Activated naive CD4-positive, alpha-beta T cell treated with Interleukin-2 at 50 U/mL for 16 hours (primary cell): ENCODE data around the gene GTSE1.
"Not testable (repeated sequence)": the region's sequence is repeated elsewhere in the genome, so short reads cannot be mapped to it uniquely, and the experiment has no call there.

ENCODE experiments used
- DNase-seq: peaks from one replicate; pipeline ENCODE4 v3.0.0-alpha.2; 2020

Gene GTSE1

DNA sequence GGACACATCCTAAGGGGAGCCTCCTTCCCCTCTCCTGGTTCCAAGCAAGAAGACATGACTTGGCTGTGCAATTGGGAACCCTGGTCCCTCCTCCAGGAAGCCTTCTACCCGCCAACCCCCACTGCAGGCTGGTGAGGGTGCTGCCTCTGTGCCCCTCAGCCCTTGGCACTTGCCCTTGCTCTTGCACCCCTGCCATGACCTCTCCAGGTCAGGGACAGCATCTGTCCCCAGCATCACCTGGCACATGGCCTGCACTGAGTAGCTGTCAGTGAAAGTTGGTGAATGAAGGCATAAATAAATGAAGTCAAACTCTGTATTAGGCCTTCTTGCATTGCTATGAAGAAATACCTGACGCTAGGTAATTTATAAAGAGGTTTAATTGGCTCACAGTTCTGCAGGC lies 1.9 kb upstream of the GTSE1 start:
- no peak for DNase-seq

DNA sequence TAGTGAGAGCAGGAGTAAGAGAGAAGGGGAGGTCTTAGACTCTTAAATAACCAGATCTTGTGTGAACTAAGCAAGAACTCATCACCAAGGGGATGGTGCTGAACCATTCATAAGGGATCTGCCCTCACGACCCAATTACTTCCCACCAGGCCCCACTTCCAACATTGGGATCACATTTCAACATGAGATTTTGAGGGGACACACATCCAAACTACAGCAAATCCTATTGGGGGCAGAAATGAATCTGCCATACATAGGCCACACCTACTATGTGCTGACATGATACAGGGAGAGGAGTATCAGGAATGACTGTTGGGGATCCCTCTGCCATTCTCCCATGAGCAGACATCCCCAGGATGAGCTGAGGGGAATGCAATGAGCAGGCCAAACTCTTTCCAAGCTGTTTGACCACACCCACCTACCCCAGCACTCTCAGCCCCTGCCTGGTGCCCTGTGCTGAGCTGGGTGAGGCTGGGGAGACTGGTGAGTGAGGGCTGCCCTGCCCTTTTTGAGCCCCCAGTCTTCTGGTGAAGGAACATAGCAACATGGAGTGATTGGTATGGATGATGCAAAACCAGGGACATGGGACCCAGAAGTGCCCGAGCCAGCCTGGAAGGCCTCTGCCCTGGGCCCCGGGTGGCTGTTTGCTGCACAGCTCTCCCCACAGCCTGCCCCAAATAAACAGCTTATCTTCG lies 1.2 kb upstream of the GTSE1 start:
- DNase-seq, result no peak

DNA sequence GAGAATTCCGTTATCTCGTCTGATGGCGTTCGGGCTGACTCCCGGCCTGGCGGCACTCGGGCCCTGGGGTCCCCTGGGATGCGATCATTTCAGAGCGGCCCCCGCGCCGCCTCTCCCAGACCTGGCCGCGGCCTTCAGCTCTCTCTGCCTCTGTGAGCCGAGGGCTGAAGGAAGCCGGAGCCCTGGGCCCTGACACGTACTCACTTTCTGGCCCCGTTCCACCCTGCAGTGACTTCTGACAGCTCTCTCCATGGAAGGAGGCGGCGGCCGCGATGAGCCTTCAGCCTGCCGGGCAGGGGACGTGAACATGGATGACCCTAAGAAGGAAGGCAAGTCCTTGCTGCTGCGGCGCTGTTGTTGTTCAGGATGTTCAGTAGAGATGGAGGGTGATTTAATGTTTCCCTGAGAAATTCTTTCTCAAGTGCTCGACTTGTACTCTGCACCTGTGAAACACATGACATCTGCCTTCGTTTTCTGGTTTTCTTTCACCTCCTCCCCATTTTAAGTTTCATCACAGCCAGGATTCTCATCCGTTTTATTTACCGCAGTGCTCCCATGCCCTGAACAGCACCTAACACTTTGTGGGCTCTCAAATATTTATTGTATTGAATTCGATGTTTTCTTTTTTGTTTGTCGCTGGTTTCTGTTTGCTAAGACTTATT lies 612 bp downstream of the GTSE1 start:
- no peak for DNase-seq

DNA sequence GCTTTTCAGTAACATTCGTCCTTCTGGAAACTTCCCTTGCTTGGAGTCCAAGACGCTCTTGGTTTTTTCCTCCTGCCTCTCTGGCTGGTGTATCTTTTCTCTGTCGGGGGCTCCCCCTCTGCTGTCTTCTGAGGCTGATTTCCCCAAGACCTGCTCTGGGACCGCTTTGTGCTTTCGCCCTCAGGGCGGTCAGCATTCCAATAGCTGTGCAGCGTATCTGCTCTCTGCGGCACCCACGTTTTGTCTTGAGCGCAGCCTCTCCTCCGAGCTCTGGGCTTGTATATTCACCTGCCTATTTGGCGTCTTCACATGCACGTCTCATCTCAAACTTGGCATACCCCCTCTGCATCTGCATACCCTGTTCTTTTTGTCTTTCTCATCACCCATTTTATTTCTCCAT lies 2.4 kb downstream of the GTSE1 start:
- no peak for DNase-seq

DNA sequence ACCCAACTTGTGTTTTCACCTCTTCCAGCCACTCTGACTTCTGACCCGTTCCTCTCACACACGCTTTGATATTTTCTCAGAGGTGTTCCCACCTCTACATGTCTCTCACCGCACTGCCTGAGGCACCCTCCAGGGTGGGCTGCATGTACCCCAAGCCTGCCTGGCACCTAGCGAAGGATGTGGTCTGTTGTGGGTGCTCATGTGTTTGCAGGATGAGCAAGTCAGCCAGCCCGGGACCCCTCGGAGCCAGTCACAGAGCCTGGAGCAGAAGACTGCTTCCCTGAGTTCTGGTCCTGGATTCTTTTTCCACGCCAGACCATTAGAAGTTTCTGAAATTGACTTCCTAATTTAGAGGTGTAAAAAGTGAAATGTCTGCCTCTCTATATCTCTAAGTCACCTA lies 3.8 kb downstream of the GTSE1 start:
- DNase-seq, result no peak

DNA sequence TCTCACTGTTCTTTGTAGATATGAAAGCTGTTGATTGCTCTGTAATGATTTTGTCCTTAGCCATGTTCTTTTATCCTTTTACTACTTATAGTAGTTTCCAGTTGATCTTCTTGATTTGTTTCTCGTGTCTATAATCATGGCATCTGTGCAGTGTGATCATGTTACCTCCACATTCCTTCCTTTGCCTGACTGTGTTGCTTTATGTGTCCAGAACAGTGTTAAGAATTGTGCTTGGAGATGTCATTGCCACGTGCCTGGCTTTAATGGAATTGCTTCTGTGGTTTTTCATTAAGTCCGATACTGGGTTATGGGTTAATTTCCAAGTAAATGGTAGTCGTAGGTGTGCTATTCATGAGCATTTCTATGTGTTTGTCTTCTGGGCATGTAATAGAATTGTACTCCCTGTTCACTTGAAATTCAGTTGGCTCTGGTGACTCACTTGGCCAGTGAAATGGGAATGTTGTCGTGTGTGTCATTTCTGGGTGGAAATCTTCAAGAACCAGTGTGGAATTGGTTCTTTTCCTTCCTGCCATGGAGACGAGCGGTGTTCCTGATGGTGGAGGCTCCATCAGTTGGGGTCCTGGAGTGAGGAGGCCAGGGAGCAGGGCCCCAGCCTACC lies 6.8 kb downstream of the GTSE1 start:
- DNase-seq, result no peak

DNA sequence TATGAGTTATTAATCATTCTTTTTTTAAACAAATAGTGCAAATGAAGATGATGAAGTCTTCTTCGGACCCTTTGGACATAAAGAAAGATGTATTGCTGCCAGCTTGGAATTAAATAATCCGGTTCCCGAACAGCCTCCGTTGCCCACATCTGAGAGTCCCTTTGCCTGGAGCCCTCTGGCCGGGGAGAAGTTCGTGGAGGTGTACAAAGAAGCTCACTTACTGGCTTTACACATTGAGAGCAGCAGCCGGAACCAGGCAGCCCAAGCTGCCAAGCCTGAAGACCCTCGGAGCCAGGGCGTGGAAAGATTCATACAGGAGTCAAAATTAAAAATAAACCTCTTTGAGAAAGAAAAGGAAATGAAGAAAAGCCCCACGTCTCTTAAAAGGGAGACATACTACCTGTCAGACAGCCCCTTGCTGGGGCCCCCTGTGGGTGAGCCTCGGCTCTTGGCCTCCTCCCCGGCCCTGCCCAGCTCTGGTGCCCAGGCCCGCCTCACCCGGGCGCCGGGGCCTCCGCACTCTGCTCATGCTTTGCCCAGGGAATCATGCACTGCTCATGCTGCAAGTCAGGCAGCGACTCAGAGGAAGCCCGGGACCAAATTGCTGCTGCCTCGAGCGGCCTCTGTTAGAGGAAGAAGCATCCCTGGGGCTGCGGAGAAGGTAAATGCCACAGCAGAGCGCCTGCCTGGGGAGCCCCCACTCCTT lies 11.8 kb downstream of the GTSE1 start:
- DNase-seq, result no peak

DNA sequence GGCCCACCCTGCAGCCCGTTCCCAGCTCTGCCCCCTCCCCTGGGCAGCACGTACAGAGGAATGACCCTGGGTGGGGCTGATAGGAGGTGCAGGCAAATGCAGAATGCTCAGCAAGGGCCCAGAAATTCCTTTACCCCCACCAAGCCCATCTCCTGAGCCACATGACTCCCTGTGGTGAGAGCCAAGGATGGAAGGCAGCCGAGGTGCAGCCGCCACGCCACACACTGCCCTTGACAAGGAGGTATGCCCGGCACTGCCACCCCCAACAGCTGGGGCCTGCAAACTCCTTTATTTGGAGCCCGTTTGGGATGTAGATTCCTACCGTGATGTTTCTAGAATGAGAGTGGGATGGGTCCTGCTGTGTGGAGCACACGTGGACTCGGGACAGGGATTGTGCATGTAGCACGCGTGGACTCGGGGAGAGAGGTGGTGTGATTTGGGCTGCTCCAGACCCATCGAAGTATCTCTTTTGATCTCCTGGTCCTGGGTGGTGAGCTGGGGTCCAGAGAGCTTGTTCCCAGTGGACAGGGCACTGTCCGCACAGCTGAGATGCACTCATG lies 12.9 kb downstream of the GTSE1 start:
- no peak for DNase-seq

DNA sequence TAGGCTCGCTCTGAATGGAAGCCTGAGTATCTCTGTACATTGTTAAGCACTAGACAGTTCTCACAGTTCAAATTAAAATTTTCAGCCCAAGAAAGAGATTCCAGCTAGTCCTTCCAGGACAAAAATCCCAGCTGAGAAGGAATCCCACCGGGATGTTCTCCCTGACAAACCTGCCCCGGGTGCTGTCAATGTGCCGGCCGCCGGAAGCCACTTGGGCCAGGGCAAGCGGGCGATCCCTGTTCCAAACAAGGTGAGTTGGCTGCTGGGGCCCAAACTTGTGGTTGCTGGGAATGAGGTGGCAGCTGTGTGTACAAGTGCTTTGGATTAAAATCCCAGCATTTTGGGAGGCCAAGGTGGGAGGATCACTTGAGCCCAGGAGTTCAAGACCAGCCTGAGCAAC lies 15.4 kb downstream of the GTSE1 start:
- no peak for DNase-seq

DNA sequence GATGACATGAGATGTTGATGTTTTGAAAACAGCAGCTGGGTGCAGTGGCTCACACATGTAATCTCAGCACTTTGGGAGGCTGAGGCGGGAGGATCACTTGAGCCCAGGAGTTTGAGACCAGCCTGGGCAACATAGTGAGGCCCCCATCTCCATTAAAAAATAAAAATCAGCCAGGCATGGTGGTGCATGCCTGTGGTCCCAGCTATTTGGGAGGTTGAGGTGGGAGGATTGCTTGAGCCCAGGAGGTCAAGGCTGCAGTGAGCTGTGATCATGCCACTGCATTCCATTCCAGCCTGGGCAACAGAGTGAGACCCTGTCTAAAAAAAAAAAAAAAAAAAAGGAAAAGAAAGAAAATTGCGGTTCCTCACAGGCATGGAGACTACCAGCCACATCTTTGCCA lies 16.2 kb downstream of the GTSE1 start:
- DNase-seq, result not testable (repeated sequence)

DNA sequence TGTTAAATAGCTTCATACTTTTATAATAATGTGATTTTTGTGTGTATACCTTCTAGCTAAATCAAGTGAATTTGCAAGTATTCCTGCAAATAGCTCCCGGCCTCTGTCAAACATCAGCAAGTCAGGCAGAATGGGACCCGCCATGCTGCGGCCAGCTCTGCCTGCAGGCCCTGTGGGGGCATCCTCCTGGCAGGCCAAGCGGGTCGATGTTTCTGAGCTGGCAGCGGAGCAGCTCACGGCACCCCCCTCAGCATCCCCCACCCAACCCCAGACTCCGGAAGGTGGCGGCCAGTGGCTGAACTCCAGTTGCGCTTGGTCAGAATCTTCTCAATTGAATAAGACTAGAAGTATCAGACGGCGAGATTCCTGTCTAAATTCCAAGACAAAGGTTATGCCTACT lies 19.3 kb downstream of the GTSE1 start:
- no peak for DNase-seq

DNA sequence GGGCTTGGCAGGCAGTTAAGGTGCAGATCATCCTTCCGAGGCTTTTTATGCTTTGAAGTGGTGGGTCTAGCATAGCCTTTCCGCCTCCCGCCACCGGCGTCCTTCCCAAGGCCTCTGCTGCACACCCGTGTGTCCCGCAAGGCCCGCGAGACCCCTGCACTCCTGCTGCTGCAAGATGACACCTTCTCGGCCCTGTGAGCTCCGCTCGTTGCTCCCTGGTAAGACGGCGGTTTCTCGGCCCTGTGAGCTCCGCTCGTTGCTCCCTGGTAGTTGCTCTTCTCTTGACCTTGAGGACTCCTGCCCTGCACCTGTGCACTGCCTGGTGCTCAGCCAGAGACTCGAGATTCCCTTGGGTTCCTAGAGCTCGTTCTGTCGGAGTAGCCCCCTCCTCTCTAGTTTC lies 21.0 kb downstream of the GTSE1 start:
- DNase-seq, result no peak

DNA sequence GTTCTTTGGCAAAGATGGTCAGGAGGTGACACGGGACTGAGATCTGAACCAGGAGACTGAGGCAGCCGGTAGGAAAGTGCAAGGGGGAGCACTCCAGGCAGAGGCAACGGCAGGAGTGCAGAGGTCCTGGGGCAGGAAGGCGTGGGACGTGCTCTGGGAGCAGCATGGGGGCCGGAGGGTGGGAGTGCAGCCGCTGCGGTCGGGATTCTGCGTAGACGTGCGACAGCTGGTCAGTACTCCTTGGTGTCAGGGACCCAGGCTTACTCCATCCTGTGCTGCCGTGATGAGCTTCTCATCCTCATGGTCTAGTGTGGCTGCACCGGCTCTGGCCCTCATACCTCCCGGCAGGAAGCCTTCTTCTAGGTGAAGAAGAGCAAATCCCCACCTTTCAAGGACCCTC lies 21.9 kb downstream of the GTSE1 start:
- DNase-seq, result no peak

DNA sequence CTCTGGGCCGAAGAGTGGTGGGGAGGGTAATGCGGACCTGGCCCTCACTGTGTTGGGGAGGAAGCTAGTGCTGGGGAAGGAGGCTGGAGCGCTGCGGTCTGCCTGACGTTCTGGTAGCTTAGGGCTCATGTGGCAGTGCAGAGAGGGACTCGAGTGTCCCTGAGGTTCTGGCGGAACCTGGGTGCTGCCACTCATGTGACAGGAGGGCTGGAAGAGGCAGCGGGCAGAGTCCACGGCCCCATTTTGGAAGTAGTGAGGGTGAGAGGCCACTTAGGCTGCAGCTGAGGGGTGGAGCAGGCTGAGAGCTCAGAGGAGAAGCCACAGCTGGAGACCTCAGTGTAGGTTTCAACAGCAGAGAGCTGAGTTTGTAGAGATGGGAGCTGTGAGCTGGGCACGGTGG lies 22.6 kb downstream of the GTSE1 start:
- no peak for DNase-seq

DNA sequence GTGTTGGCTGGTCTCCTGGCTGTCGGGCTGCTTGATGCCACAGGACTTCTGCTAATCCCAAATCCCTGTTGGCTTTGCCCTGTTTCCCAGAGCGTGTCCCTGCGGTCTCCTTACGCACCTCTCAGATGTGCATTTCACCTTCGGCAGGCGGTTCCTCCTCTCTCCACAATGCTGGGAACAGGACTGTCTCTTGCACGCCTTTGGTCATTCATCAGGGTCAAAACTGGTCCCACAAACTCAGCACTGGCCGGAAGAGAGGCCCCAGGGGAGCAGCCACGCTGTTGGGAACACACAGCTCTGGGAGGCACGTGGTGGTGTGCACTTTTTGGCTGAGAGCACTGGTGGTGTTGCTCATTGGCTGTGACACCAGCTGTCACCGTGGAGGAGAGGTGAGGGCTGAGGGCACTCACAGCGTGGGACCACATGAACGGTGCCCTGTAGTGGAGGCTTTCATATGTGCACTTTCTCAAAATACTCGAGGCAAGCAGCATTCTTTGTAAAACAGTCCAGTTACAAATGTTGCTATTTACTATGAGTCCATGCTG lies 23.6 kb downstream of the GTSE1 start:
- no peak for DNase-seq

DNA sequence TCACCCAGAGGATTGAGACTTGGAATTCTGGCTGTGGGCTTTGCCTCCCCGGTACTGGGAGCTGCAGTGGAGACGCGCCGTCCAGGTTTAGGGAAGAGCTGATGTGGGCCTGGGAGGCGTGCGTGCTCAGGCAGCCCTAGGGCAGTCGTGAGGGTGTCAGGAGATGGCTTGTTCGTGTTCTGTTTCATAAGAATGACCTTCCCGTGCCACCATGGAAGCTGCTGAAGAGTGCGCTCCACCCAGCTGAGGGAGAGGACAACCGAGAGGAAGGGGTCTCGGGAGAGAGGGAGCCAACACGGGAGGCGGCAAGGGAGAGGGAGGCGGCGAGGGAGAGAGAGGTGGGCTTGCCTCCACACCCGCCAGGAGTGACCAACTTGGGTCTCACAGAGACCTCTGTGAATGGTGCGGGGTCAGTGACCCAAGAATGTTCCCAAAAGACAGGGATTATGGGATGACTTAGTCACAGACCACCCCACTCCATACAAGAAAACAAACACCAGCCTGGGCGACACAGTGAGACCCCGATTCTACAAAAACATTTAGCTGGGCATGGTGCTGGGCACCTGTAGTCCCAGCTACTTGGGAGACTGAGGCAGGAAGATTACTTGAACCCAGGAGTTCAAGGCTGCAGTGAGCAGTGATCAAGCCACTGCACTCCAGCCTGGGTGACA lies 24.2 kb downstream of the GTSE1 start:
- no peak for DNase-seq

DNA sequence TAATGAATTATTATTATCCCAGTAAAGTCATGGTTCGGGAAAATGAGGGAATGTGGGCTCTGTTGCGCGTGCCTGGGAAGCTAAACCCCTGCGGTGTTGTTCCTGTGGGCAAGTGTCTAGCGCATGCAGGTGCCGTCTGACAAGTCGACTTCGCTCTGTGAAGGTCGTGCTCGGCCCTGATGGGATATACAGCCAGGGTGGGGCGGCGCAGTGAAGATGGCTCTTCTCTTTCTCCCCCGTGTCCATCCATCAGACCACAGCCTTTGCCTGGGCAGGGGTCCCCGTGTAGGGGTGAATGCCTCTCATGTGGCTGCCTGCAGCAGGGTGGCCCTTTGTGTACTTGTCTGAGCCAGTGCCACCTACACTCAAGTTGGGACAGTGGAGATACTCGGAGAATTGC lies 26.0 kb downstream of the GTSE1 start:
- no peak for DNase-seq

DNA sequence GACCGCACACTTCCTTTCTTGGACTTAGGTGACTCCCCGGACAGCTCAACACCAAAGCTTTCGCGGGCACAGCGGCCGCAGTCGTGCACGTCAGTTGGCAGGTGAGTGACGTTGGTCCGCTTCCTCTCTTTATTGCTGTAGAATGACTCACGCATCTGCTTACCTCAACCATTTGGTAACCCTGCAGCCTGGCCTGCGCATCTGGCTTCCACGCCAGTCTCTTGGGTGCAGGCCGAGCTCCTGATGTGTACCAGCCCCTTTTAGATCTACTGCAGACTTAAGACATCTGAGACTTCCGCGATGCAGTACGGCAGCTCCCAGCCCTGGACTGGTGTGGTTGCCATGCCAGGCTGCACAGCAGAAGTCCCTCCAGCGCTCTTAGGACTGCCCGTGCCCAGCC lies 26.5 kb downstream of the GTSE1 start:
- no peak for DNase-seq

DNA sequence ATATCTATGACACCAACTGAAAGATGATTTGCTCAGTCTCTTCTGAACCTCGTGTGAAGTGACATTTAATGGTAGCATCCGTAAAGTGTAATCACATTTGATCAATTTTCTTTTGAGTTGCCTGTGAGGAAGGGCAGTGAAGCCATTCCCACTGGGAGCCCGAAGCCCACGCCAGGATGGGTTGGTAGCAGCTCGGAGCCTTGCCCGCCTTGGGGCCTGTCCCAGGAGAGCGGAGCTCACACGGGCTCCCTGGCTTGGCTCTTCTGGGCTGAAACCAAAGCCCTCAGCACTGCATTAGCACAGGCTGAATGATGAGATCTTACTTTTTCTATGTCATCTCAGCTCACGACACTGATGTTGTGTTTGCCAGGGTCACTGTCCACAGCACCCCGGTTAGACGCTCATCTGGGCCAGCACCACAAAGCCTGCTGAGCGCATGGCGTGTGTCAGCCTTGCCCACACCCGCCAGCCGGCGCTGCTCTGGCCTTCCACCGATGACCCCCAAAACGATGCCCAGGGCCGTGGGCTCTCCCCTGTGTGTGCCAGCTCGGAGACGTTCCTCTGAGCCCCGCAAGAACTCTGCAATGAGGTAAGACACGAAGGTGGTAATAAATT lies 29.5 kb downstream of the GTSE1 start:
- DNase-seq, result no peak

DNA sequence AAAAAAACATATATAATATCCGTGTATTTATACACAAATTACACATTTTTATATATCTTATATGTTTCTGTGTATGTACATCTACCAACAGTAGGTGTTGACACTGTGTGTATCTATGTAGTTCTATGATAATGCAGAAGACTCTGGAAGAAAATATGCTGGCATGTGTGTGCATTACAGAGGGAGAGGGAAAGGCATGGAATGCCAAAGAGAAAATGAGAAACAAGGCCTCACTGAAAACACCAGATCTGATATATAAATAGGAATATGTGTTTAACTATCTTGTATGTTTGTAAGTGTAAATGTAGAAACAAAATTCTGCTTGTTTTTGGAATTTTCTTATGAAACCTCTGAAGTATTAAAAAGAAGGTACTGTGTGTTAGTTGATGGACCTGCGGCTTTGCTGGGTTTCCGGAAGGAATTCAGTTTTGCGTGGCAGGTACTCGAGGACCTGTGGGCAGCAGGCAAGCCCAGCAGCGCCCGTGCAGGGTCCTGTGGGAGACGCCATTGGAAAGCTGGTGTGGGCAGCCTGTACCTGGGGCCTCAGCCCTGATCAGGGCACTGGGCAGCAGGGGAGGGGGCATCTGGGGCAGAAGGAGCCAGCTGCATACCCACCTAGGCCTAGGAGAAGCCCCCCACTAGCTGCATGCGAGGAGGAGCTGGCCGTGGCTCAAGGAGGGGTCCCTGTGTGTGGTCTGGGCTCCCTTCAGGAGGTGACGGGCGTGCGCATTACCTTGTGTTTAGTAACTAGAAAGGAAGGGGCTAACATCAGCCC lies 31.2 kb downstream of the GTSE1 start:
- DNase-seq, result no peak

DNA sequence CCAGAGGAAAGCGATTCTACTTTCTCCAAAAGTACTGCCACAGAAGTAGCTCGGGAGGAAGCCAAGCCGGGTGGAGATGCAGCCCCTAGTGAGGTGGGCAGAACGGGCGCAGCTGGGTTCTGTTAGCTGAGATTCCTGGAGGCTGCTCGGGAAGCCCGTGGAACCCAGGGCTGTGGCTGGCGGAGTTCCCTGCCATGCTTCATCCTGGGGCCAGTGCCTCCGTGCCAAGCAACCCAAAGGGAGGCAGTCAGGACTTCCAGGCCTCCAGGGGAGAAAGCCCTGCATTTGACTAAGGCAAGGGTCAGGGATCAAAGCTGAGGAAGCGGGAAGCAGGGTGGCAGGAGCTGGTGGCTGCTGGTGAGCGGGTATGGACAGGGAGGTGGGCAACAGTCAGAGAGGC lies 32.1 kb downstream of the GTSE1 start:
- no peak for DNase-seq
